Ovary (tissue), 9 donors: ENCODE results near the gene EBF3. TPM values are rescaled to one million over a fixed set of nuclear protein-coding genes. Genes with fewer than 3 reads are reported as not detected.

Experiments used
- DNase-seq, 5 donors: peaks; one replicate each; pipeline ENCODE4 v3.0.0-alpha.2; 2019 to 2020
- H3K27ac ChIP-seq, 2 donors: fragments of 200-600 bp; one replicate each; pipeline versions ENCODE4 v1.5.1 to v1.8.0; 2019 to 2022
- H3K27me3 ChIP-seq: fragments of 200-600 bp; one replicate; pipeline ENCODE4 v1.8.0; 2022
- H3K36me3 ChIP-seq: fragments of 200-600 bp; sonication (generic); one replicate; pipeline ENCODE4 v1.5.1; 2019
- H3K4me1 ChIP-seq: one replicate; pipeline ENCODE4 v1.8.1; 2013; ENCODE audit warnings: mild to moderate bottlenecking, moderate library complexity; ENCODE audit not compliant: insufficient read depth
- H3K4me3 ChIP-seq: fragments of 200-600 bp; sonication (generic); one replicate; pipeline ENCODE4 v1.5.1; 2017
- H3K9me3 ChIP-seq, 2 donors: fragments of 200-600 bp in 1 of 2; sonication (generic) in 1 of 2; one replicate each; pipeline versions ENCODE4 v1.5.1 to v1.8.1; 2013 to 2019; ENCODE audit warnings: mild to moderate bottlenecking in 1 of 2, moderate library complexity in 1 of 2
- EP300 ChIP-seq: sonication (generic); formaldehyde crosslinking; IDR thresholded peaks from one replicate; pipeline ENCODE4 v1.6.1; 2017; ENCODE audit warnings: antibody characterized with exemption
- POLR2A ChIP-seq: fragments of 450-650 bp; IDR thresholded peaks from one replicate; pipeline ENCODE4 v1.6.1; 2017; ENCODE audit warnings: antibody characterized with exemption, mild to moderate bottlenecking, moderate library complexity
- WGBS, 3 donors: extraction: QIAGEN DNeasy Blood & Tissue Kit in 1 of 3; methylation state at CpG; one replicate each; pipeline versions ENCODE4 v1.1.5 to v1.1.7; 2013 to 2017; 5-methylcytosine and 5-hydroxymethylcytosine counted together
- intact Hi-C, 4 donors: fragments of 100-400 bp; cut with DNase I; formaldehyde crosslinking; loops; one replicate each; pipeline versions ENCODE4 v1.11.0 to v1.15.1; 2022 to 2023
- polyA plus RNA-seq, 2 donors: library from polyadenylated mRNA; stranded (reverse); fragments of 200-250 nt in 1 of 2; fragments of 350-450 nt in 1 of 2; fragmentation: Illumina TruSeq in 1 of 2; extraction: RNeasy Lipid Tissue Mini Kit (QIAGEN cat#74804) in 1 of 2; gene quantifications; one replicate each; pipeline ENCODE4 v1.2.3, GENCODE V29; 2013 to 2014
- total RNA-seq, 7 donors: library from RNA; depleted of rRNA in 2 of 7; stranded (reverse); fragments of >200 nt in 2 of 7; fragmentation: NEBNext Ultra II Directional in 3 of 7; extraction: Animal tissue kit (Norgen Biotek cat#: 25700) in 3 of 7; gene quantifications; one replicate each; pipeline versions ENCODE4 v1.1.0 to v1.2.4, GENCODE V29; 2016 to 2023
- TF ChIP-seq, protein P1 (sequence below), 3 donors: fragments of 450-650 bp in 2 of 3; fragments of 200-600 bp in 1 of 3; IDR thresholded peaks; one replicate each; pipeline versions ENCODE4 v1.5.1 to v1.8.0; 2016 to 2022; ENCODE audit warnings: antibody characterized with exemption in 3 of 3, mild to moderate bottlenecking in 1 of 3
- donor health status: DM: no; HTN: no; CAD: no; lungs with moderate emphysema.
- donor health status: DM: no; HTN: no; CAD: no.
- donor health status: Bipolar disorder and iron deficiency.
- donor health status: DM: yes; HTN: yes; CAD: no.
- donor health status: DM: no; HTN: no; CAD: no.
- donor health status: DM: yes; HTN: yes; CAD: no.

The EBF3 gene
- total and polyA plus RNA-seq, 9 donors: 0.15 to 3.6 (median 0.79) TPM

DNA sequence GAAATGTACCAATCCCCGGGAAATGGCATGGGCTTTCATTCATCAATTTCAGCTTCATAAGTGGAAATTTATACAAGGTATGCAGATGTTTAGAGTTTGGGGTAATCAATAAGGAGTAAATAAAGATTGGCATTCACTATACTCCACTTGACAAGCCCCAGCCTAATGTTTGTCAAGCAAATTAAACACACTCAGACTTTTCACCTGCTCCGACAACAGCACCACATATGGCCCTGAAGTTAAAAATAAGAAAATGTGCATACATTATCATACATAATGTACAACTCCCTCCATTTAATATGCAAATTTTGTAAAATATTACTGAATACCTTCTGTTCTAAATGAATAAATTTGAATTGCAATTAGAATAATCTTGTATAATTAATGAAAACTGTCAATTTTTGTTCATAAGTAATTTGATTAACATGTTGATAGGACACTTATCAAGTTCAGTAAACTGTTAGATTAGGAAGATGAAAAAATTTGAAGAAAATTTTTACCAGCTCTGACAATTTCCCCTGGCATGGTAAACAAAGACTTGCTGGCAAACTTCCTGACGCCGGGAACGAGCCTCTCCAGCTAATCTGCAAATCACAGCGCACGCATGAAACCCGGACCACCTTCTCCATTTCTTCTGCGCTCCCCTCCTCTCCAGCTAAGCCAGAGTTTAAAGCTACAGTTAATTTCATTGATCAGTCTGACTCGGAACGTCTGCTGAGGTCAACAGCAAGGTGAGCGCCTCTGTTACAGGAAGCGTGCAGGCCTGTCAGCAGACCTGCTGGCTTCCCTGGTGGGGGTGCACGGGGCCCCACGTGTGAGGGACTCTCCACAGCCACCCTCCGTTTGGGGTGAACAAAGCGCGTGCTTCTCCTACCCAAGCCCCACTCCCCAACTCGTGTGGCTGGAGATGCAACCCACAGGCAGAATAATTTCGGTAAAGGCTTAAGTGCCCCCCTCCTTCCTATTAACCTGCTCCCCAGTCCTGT, 70.7 kb downstream of the EBF3 start:
- TF ChIP-seq POLR2A (no peak), EP300 (no peak)
- TF ChIP-seq, protein P1, sequence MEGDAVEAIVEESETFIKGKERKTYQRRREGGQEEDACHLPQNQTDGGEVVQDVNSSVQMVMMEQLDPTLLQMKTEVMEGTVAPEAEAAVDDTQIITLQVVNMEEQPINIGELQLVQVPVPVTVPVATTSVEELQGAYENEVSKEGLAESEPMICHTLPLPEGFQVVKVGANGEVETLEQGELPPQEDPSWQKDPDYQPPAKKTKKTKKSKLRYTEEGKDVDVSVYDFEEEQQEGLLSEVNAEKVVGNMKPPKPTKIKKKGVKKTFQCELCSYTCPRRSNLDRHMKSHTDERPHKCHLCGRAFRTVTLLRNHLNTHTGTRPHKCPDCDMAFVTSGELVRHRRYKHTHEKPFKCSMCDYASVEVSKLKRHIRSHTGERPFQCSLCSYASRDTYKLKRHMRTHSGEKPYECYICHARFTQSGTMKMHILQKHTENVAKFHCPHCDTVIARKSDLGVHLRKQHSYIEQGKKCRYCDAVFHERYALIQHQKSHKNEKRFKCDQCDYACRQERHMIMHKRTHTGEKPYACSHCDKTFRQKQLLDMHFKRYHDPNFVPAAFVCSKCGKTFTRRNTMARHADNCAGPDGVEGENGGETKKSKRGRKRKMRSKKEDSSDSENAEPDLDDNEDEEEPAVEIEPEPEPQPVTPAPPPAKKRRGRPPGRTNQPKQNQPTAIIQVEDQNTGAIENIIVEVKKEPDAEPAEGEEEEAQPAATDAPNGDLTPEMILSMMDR (IDR thresholded peaks at IDR 0.05): no peak
- Histone ChIP-seq H3K4me1 (no peaks in the 10 kb centered on the region), H3K9me3 (no peaks in the 10 kb centered on the region), H3K27ac (no peak overlapping the region), H3K4me3 (no peak overlapping the region), H3K27me3 (no peaks in the 10 kb centered on the region), H3K36me3 (no peaks in the 10 kb centered on the region)
- DNase-seq: no peak
- 58 to 78% (median 64%) methylated on average over 20 of the region's 20 CpGs for WGBS, 3 donors
- intact Hi-C loops: no loop called here

DNA sequence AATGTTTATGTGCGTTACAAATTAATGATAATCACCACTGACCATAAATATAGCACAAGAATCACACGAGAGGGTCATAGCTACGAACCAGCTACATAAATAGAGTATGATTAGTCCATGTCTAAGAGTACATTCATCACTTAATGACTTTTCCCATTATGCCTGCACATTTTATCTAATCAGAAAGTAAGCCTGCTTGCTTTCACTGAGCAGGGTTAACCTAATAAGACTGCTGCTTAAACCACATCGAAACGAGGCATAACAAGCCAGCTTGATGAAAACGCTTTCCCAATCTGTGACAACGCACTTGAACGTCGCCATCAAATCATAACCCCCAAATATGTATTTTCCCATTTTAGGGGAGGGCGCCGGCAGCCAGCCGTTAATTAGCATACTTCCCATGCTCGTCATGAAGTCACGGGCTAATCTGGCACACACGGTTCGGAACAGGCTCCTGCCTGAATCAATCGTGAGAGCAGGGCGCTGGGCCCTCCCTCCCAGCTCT, 71.5 kb downstream of the EBF3 start:
- Histone ChIP-seq H3K4me1 (no peaks in the 10 kb centered on the region), H3K27ac (no peak overlapping the region), H3K36me3 (no peaks in the 10 kb centered on the region), H3K4me3 (no peak overlapping the region), H3K27me3 (no peaks in the 10 kb centered on the region), H3K9me3 (no peaks in the 10 kb centered on the region)
- DNase-seq: no peak
- intact Hi-C loops: no loop called here
- TF ChIP-seq EP300: no peak
- TF ChIP-seq, protein P1 (IDR thresholded peaks at IDR 0.05): no peak
- TF ChIP-seq POLR2A: no peak
- WGBS, 3 donors: 45 to 64% (median 48%) methylated on average over 18 of the region's 18 CpGs

DNA sequence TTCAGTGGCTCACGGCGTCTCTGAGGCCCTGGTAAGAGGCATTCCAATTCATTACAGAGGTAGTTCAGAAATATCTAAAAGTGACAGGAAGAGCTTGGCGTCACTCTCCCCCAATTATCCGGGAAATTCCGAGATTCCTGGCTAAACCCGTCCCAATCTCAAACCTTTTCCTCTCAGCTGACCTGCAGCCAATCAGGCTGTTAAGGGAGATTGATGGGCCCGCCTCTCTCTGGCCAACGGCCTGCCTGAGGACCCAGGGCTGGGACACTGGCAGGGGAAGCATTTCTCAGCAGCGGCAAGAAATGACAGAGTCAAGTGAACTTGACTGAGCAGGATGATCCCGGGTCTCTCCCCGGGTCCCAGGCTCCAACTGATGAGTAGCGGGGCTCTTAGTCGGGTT, 72.3 kb downstream of the EBF3 start:
- DNase-seq: no peak
- Histone ChIP-seq H3K4me3 (no peak overlapping the region), H3K27me3 (no peaks in the 10 kb centered on the region), H3K4me1 (no peaks in the 10 kb centered on the region), H3K27ac (no peak overlapping the region), H3K9me3 (no peaks in the 10 kb centered on the region), H3K36me3 (no peaks in the 10 kb centered on the region)
- 87 to 91% (median 88%) methylated on average over 13 of the region's 13 CpGs for WGBS, 3 donors
- intact Hi-C loops: no loop called here
- TF ChIP-seq POLR2A (no peak), EP300 (no peak)
- TF ChIP-seq, protein P1 (IDR thresholded peaks at IDR 0.05): no peak

DNA sequence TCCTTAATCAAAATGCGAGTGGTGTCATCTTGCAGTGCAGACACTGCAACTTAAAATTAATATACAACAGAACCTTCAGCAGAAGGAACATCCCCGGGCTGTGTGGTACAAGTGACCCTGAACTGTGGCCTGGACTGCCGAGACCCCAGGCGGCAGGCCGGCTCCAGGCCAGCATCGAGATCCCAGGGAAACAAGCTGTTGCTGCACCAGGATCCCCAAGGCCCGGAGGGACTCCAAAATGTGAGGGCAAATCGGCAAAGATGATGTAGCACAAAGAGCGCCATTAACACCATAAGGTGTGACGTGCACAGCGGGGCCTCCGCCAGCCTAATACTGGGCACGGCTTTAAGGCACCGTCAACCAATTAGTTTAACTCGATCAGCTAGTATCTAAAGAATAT, 73.9 kb downstream of the EBF3 start:
- DNase-seq: no peak
- Histone ChIP-seq H3K4me3 (no peak overlapping the region), H3K27me3 (no peaks in the 10 kb centered on the region), H3K9me3 (no peaks in the 10 kb centered on the region), H3K4me1 (no peaks in the 10 kb centered on the region), H3K36me3 (no peaks in the 10 kb centered on the region), H3K27ac (no peak overlapping the region)
- TF ChIP-seq, protein P1 (IDR thresholded peaks at IDR 0.05): no peak
- TF ChIP-seq EP300 (no peak), POLR2A (no peak)
- 83 to 89% (median 87%) methylated on average over 15 of the region's 15 CpGs for WGBS, 3 donors
- intact Hi-C loops: no loop called here
